Heart left ventricle (tissue), 16 donors: ENCODE data around the gene NRAP. TPM values are rescaled to one million over a fixed set of nuclear protein-coding genes. Genes with fewer than 3 reads are reported as not detected.

ENCODE experiments used
- ATAC-seq, 4 donors: fragments of 200-7000 bp; cut with Tn5 transposase; one replicate each; pipeline ENCODE4 v1.9.1; 2020 to 2022; ENCODE audit warnings: moderate library complexity in 4 of 4, mild to moderate bottlenecking in 3 of 4, moderate number of reproducible peaks in 1 of 4
- DNase-seq, 5 donors: peaks; one replicate each; pipeline ENCODE4 v3.0.0-alpha.2; 2020
- H3K27ac ChIP-seq, 12 donors: fragments of 200-600 bp; sonication (generic) in 4 of 12; one replicate each; pipeline versions ENCODE4 v1.5.0 to v1.8.0; 2016 to 2022; ENCODE audit warnings: mild to moderate bottlenecking in 2 of 12
- H3K27me3 ChIP-seq, 9 donors: fragments of 200-600 bp; sonication (generic) in 2 of 9; one replicate each; pipeline versions ENCODE4 v1.5.1 to v1.8.0; 2016 to 2022; ENCODE audit warnings: mild to moderate bottlenecking in 3 of 9
- H3K36me3 ChIP-seq, 9 donors: fragments of 200-600 bp; sonication (generic) in 2 of 9; one replicate each; pipeline versions ENCODE4 v1.5.0 to v1.8.0; 2018 to 2022; ENCODE audit warnings: mild to moderate bottlenecking in 2 of 9
- H3K4me1 ChIP-seq, 12 donors: fragments of 200-600 bp; sonication (generic) in 4 of 12; one replicate each; pipeline versions ENCODE4 v1.5.0 to v1.8.0; 2016 to 2022; ENCODE audit warnings: mild to moderate bottlenecking in 3 of 12
- H3K4me3 ChIP-seq, 12 donors: fragments of 200-600 bp; sonication (generic) in 4 of 12; one replicate each; pipeline versions ENCODE4 v1.5.0 to v1.8.0; 2017 to 2022; ENCODE audit warnings: mild to moderate bottlenecking in 9 of 12, moderate library complexity in 4 of 12
- H3K9me3 ChIP-seq, 12 donors: fragments of 200-600 bp; sonication (generic) in 4 of 12; one replicate each; pipeline versions ENCODE4 v1.5.0 to v1.8.0; 2016 to 2022; ENCODE audit warnings: mild to moderate bottlenecking in 1 of 12
- POLR2A ChIP-seq, 2 donors: fragments of 450-650 bp; IDR thresholded peaks; one replicate each; pipeline ENCODE4 v1.6.1; 2017; ENCODE audit warnings: antibody characterized with exemption in 2 of 2, mild to moderate bottlenecking in 2 of 2, moderate library complexity in 2 of 2
- WGBS, 4 donors: extraction: QIAGEN DNeasy Blood & Tissue Kit in 2 of 4; methylation state at CpG; one replicate each; pipeline versions ENCODE4 v1.1.5 to v1.1.7; 2013 to 2018; 5-methylcytosine and 5-hydroxymethylcytosine counted together
- intact Hi-C, 10 donors: fragments of 100-400 bp; cut with DNase I; formaldehyde crosslinking; loops; one replicate each; pipeline versions ENCODE4 v1.11.1 to v1.14.2; 2022
- polyA plus RNA-seq, 2 donors: library from polyadenylated mRNA; stranded (reverse); fragments of 200-250 nt; gene quantifications; one replicate each; pipeline ENCODE4 v1.2.3, GENCODE V29; 2013
- total RNA-seq, 9 donors: library from RNA; depleted of rRNA in 2 of 9; stranded (reverse); fragments of >200 nt in 2 of 9; fragmentation: NEBNext Ultra II Directional in 3 of 9; extraction: Animal tissue kit (Norgen Biotek cat#: 25700) in 3 of 9; gene quantifications; one replicate each; pipeline versions ENCODE4 v1.1.0 to v1.2.4, GENCODE V29; 2016 to 2023
- TF ChIP-seq, protein P1 (sequence below), 12 donors: fragments of 200-600 bp; sonication (generic) in 4 of 12; IDR thresholded peaks; one replicate each; pipeline versions ENCODE4 v1.5.0 to v1.8.0; 2018 to 2022; ENCODE audit warnings: antibody characterized with exemption in 12 of 12, mild to moderate bottlenecking in 5 of 12
- donor health status: ischemic (EF 13 %, LVEDD 7.1; RV severe dilation, severe dysfunction).
- donor health status: healthy with polysubstance abuse.
- donor health status: DM: no; HTN: yes; CAD: no.
- donor health status: DM: no; HTN: no; CAD: no.
- donor health status: ischemic (EF 25% LVEDD 6.9; RV normal size, moderate dysfunction).
- donor health status: ischemic (EF 25% LVEDD 5.7; RV mildly dilated, moderate dysfunction).
- donor health status: healthy.
- donor health status: DM: yes; HTN: yes; CAD: no.
- donor health status: ischemic (EF 35%, LVEDD 5.7; RV mildly dilated, moderate dysfunction).
- donor health status: nonischemic (EF 11% LVEDD 7.7; RV severe dilation, severe dysfunction).
- donor health status: DM: yes; HTN: yes; CAD: no.
- donor health status: PGD.
- donor health status: ischemic (EF 29% LVEDD 5.4; RV normal size, mild dysfunction).
- donor health status: nonischemic (EF 23%, LVEDD 6.1; RV moderate dilation, normal function).

Gene NRAP
- total and polyA plus RNA-seq, 11 donors: 278 to 2,789 (median 1,125) TPM

DNA sequence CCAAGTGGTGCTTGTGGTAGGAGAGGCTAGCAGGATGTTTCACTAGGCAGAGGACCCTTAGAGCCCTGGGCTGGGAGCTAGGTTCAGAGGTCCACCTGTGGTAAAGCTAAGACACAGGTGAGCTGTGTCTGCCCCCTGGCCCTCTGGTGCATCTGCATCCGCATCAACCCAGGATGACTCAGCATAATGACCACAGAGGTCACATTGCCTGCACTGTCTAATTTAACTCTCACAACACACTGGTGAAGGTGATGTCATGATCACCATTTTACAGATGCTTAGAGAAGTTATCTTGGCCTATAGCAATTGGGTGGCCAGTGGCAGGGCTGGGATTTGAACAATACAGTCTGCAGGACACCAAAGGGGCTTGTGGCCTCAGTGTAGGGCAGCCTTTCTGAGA is 77.9 kb downstream of the NRAP start:
- intact Hi-C loops: no loop called here
- peaks cover 0 to 38% (median 21%) of the 10 kb centered on the region in 9 donors for H3K36me3 ChIP-seq
- no peak for DNase-seq
- TF ChIP-seq POLR2A (IDR thresholded peaks at IDR 0.05): peak in 1 of 2 donors; percentile 13
- TF ChIP-seq, protein P1, sequence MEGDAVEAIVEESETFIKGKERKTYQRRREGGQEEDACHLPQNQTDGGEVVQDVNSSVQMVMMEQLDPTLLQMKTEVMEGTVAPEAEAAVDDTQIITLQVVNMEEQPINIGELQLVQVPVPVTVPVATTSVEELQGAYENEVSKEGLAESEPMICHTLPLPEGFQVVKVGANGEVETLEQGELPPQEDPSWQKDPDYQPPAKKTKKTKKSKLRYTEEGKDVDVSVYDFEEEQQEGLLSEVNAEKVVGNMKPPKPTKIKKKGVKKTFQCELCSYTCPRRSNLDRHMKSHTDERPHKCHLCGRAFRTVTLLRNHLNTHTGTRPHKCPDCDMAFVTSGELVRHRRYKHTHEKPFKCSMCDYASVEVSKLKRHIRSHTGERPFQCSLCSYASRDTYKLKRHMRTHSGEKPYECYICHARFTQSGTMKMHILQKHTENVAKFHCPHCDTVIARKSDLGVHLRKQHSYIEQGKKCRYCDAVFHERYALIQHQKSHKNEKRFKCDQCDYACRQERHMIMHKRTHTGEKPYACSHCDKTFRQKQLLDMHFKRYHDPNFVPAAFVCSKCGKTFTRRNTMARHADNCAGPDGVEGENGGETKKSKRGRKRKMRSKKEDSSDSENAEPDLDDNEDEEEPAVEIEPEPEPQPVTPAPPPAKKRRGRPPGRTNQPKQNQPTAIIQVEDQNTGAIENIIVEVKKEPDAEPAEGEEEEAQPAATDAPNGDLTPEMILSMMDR (IDR thresholded peaks at IDR 0.05): no peak
- no peak overlapping the region for H3K4me3 ChIP-seq
- H3K4me1 ChIP-seq: no peaks in the 10 kb centered on the region
- no peaks in the 10 kb centered on the region for H3K27me3 ChIP-seq
- peak overlapping the region in 2 of 12 donors; percentile 18 to 30 for H3K27ac ChIP-seq
- no peaks in the 10 kb centered on the region for H3K9me3 ChIP-seq
- ATAC-seq: peak; percentile 22 to 37 (median 24)
- 25 to 75% (median 55%) methylated on average over 1 of the region's 1 CpG for WGBS, 4 donors

DNA sequence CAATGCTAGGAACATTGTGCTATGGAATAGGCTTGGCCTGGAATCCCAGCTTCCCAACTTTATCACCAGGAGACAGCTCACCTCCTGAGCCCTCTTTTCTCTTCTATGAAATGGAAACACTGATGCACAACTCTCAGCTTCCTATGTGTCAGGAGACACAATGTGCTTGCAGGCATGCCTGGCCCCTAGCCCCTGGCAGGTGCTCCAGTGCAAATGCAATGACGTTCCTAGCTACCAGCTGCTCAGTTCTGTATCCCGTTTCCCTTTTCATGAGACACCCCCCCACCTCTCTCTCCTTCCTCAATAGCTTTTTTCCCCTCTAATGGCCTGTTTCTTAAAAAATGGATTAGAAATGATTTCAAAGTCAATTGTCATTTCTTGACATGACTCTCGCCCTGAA is 80.3 kb downstream of the NRAP start:
- Histone ChIP-seq H3K9me3 (no peaks in the 10 kb centered on the region), H3K4me1 (no peaks in the 10 kb centered on the region), H3K27me3 (no peaks in the 10 kb centered on the region), H3K4me3 (no peak overlapping the region), H3K36me3 (peaks cover 0 to 15% (median 3%) of the 10 kb centered on the region in 9 donors), H3K27ac (no peak overlapping the region)
- TF ChIP-seq, protein P1 (IDR thresholded peaks at IDR 0.05): no peak
- TF ChIP-seq POLR2A (IDR thresholded peaks at IDR 0.05): no peak
- 34 to 67% (median 48%) methylated on average over 3 of the region's 3 CpGs for WGBS, 4 donors
- intact Hi-C loops: no loop called here
- ATAC-seq (peak in 1 of 4 donors; percentile 47), DNase-seq (no peak)

DNA sequence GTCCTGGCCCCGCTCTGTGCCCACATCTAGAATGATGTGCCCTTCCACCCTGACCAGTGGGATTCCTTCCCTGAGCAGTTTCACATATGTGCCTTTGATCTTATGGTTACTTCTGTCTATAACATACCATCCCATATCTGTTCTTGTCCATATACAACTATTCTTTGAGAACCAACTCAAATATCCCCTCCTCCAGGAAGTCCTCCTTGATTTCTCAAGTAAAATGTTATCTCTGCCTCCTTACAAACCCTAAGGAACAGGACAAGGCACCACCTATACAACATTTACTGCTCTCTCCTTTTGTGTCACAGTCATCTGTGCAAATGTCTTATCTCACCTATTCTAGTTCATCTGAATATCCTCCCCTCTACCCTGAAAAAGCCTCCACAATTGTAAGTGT is 82.7 kb downstream of the NRAP start:
- H3K27ac ChIP-seq: no peak overlapping the region
- ATAC-seq: no peak
- no peaks in the 10 kb centered on the region for H3K36me3 ChIP-seq
- TF ChIP-seq, protein P1 (IDR thresholded peaks at IDR 0.05): no peak
- no peak for TF ChIP-seq POLR2A (IDR thresholded peaks at IDR 0.05)
- intact Hi-C loops: no loop called here
- WGBS, 4 donors: 76 to 85% (median 82%) methylated on average over 1 of the region's 1 CpG
- no peak overlapping the region for H3K4me3 ChIP-seq
- no peak for DNase-seq
- H3K9me3 ChIP-seq: no peaks in the 10 kb centered on the region
- H3K4me1 ChIP-seq: no peaks in the 10 kb centered on the region
- H3K27me3 ChIP-seq: no peaks in the 10 kb centered on the region

GRCh38 chr10:113578773-113579172 is 85.1 kb downstream of the NRAP start:
- Histone ChIP-seq H3K4me3 (no peak overlapping the region), H3K27ac (no peak overlapping the region), H3K4me1 (no peaks in the 10 kb centered on the region), H3K9me3 (no peaks in the 10 kb centered on the region), H3K27me3 (no peaks in the 10 kb centered on the region), H3K36me3 (no peaks in the 10 kb centered on the region)
- ATAC-seq (no peak), DNase-seq (no peak)
- 90 to 100% (median 93%) methylated on average over 1 of the region's 1 CpG for WGBS, 4 donors
- TF ChIP-seq POLR2A (IDR thresholded peaks at IDR 0.05): no peak
- TF ChIP-seq, protein P1 (IDR thresholded peaks at IDR 0.05): no peak
- intact Hi-C loops: no loop called here
